Right ventricle myocardium superior (tissue), 1 donor: ENCODE data around the gene TNXB. TPM values are rescaled to one million over a fixed set of nuclear protein-coding genes. Genes with fewer than 3 reads are reported as not detected.
"Not testable (repeated sequence)": the region's sequence is repeated elsewhere in the genome, so short reads cannot be mapped to it uniquely, and the experiment has no call there.

Experiments
- ATAC-seq: fragments of 200-7000 bp; cut with Tn5 transposase; one replicate; pipeline ENCODE4 v1.9.1; 2020; ENCODE audit warnings: mild to moderate bottlenecking; ENCODE audit not compliant: poor library complexity
- DNase-seq: peaks from one replicate; pipeline ENCODE4 v3.0.0-alpha.2; 2020
- intact Hi-C: fragments of 100-400 bp; cut with DNase I; formaldehyde crosslinking; loops from one replicate; pipeline ENCODE4 v1.11.2; 2022
- total RNA-seq: library from RNA; stranded (reverse); fragmentation: NEBNext Ultra II Directional; extraction: Animal tissue kit (Norgen Biotek cat#: 25700); gene quantifications from one replicate; pipeline ENCODE4 v1.2.1, GENCODE V29; 2021
- donor health status: DM: no; HTN: yes; CAD: no; lungs with severe emphysema.

Gene TNXB
- total RNA-seq, 1 donor from 2014 or later = 65.8 TPM

DNA sequence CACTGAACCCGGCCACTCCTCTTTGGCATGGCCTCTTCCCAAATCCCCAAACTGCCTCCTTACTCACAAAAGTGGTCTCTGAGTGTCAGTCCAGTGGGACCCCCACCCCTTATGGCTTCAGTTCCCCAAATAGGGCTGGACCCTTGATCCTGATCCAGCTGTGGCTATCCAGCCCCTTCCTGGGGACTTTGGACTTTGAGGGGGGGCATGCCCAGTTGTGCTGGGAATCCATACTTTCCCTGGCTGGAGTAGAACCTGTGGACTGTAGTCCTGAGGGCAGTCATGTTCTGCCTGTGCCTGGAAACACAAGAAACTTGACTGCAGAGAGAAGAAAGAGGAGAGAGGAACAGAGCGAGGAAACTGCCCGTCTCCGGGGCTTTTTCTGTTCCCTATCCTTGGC, 104.7 kb downstream of the TNXB start:
- DNase-seq, intact Hi-C loops, ATAC-seq: not testable (repeated sequence)

DNA sequence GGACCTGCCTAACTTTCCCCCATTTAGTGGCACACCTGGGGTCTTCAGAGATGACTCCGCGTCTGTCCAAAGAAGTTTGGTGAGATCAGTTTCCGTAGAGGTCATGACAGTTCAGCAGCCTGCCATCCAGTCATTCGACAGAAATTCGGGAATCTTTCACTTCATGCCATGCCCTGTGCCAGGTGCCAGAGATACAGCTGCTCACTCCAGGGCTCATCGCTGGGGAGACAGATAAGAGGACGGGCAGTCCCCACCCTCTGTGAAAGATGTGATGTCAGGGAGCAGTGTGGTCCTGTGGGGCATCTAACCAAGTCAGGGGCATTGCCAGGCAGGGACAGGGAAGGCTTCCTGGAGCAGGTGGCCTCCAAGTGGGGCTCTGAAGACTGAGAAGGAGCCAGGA, 105.8 kb downstream of the TNXB start:
- intact Hi-C loops, DNase-seq, ATAC-seq: not testable (repeated sequence)

DNA sequence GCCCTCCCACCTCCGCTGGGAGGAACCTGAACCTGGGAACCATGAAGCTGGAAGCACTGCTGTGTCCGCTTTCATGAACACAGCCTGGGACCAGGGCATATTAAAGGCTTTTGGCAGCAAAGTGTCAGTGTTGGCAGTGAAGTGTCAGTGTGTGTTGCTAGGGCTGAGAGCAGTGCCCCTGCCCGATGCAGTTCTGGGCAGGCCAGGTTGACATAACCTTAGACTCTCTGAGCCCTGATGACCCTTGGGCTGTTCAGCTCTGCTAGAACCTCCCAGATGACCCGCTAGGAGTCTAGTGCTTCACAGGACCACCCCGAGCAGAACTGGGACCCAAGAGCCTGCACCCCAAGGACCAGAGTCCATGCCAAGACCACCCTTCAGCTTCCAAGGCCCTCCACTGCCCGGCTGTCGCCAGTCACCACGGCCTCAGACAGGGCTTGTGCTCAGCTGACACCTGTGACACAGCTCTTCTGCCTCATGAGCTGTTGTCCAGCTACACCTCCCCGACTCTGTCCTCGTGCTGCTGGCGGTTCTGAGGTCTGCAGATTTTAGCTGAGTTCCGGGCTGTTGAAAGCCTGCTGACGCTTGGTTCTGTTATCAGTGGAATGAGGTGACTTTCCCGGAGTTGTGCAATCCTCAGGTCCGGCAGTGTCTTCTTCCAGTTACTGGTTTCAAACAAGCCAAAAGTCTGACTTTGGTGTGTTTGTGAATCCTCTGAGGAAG, 106.4 kb downstream of the TNXB start:
- intact Hi-C loops, DNase-seq: not testable (repeated sequence)
- ATAC-seq = peak; percentile 59

DNA sequence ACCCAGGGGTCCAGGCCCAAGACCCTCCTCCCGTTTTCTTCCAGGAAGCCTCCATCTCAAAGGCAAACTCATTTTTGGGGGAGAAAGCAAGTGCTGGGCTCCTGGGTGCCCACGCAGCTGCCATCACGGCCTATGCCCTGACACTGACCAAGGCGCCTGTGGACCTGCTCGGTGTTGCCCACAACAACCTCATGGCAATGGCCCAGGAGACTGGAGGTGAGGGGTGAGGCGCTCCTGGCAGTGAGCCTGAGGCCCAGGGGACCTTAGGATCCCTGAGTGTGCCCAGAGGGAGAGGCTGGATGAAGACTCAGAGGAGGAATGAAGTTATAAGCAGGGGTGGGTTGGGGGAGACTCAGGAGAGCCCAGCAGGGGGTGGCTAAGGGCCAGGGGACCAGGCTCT, 112.8 kb downstream of the TNXB start:
- ATAC-seq, intact Hi-C loops, DNase-seq: not testable (repeated sequence)

DNA sequence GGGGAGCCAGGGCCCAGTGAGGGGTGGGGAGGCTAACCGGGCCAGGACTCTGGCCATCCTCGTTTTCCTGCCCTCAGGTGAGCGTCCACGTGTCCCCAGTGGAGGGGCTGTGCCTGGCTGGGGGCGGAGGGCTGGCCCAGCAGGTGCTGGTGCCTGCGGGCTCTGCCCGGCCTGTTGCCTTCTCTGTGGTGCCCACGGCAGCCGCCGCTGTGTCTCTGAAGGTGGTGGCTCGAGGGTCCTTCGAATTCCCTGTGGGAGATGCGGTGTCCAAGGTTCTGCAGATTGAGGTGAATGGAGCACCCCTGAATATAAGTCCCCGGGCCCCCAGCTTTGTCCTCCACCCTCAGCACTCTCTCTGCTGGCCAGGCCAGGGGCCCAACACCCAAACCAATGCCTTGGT, 114.7 kb downstream of the TNXB start:
- intact Hi-C loops, ATAC-seq, DNase-seq: not testable (repeated sequence)

Other genes starting within 250 kb of the TNXB start
- 24.1 TPM for gene NEU1, start 246.5 kb downstream of the TNXB start, total RNA-seq
- not detected for gene SLC44A4, start 230.3 kb downstream of the TNXB start, total RNA-seq
- 15.5 TPM for gene EHMT2, start 211.6 kb downstream of the TNXB start, total RNA-seq
- gene ZBTB12, start 207.3 kb downstream of the TNXB start, total RNA-seq = 3.1 TPM
- 7.6 TPM for gene C2, start 181.6 kb downstream of the TNXB start, total RNA-seq
- 5.5 TPM for gene CFB, start 163.2 kb downstream of the TNXB start, total RNA-seq
- 39.6 TPM for gene NELFE, start 150.4 kb downstream of the TNXB start, total RNA-seq
- 33.6 TPM for gene SKIC2, start 150.2 kb downstream of the TNXB start, total RNA-seq
- gene DXO, start 137.2 kb downstream of the TNXB start, total RNA-seq = 7.5 TPM
- 61.5 TPM for gene C4A, start 127.3 kb downstream of the TNXB start, total RNA-seq
- 58.3 TPM for gene C4B, start 94.5 kb downstream of the TNXB start, total RNA-seq
- gene CYP21A2, start 70.9 kb downstream of the TNXB start, total RNA-seq = not detected
- gene ATF6B, start 18.9 kb upstream of the TNXB start, total RNA-seq = 21.5 TPM
- gene FKBPL, start 20.9 kb upstream of the TNXB start, total RNA-seq = 2.5 TPM
- 0.51 TPM for gene PRRT1, start 42.6 kb upstream of the TNXB start, total RNA-seq
- gene PPT2, start 44.8 kb upstream of the TNXB start, total RNA-seq = 20.4 TPM
- 6.1 TPM for gene EGFL8, start 55.3 kb upstream of the TNXB start, total RNA-seq
- 44.2 TPM for gene AGPAT1, start 66.7 kb upstream of the TNXB start, total RNA-seq
- gene RNF5, start 69.1 kb upstream of the TNXB start, total RNA-seq = 94.6 TPM
- gene AGER, start 74.9 kb upstream of the TNXB start, total RNA-seq = 1.6 TPM
- 39.1 TPM for gene PBX2, start 80.9 kb upstream of the TNXB start, total RNA-seq
- gene GPSM3, start 83.3 kb upstream of the TNXB start, total RNA-seq = 4.1 TPM
- 22.4 TPM for gene NOTCH4, start 114.7 kb upstream of the TNXB start, total RNA-seq